H1 (cell line): ENCODE results near the gene EHD2. TPM values are rescaled to one million over a fixed set of nuclear protein-coding genes. Genes with fewer than 3 reads are reported as not detected.

Experiments used
- CHD2 ChIP-seq: IDR thresholded peaks from 2 replicates; pipeline ENCODE4 v1.6.1; 2012; ENCODE audit warnings: low read length, improper control_type of control experiment
- TAF1 ChIP-seq: IDR thresholded peaks from 2 replicates; pipeline ENCODE4 v1.6.1; 2011; ENCODE audit warnings: mild to moderate bottlenecking, low read depth, low read length
- TBP ChIP-seq: IDR thresholded peaks from 2 replicates; pipeline ENCODE4 v1.6.1; 2011; ENCODE audit warnings: low read depth, low read length, improper control_type of control experiment
- polyA plus RNA-seq, 7 experiments: library from polyadenylated mRNA; depleted of rRNA in 3 of 7; stranded (reverse) in 5 of 7; unstranded in 2 of 7; fragments of >200 nt in 5 of 7; fragments of 200-250 nt in 2 of 7; gene quantifications; 1 replicate in 5 of 7; 2 replicates in 1 of 7; 4 replicates in 1 of 7; pipeline versions ENCODE4 v1.2.1 to v1.2.3, GENCODE V29; 2011 to 2013; ENCODE audit warnings: missing spikeins in 2 of 7, mixed read lengths in 2 of 7
- total RNA-seq: library from RNA; stranded (reverse); fragmentation: NEBNext Ultra II Directional; extraction: Animal tissue kit (Norgen Biotek cat#: 25700); gene quantifications from 2 replicates; pipeline ENCODE4 v1.2.1, GENCODE V29; 2021

EHD2 gene
- total and polyA plus RNA-seq, 2 of the 8 experiments (the other 6 are each of a cell fraction or from before 2014, with no cell fraction given) = 4.5 to 14.3 TPM

- TF ChIP-seq TBP (no peak), TAF1 (no peak), CHD2 (no peak)
- TF ChIP-seq, all 59 proteins: peak for 8
Measured at GRCh38 chr19:47713046-47714021, at the start of gene EHD2 (continued).
